GM12878 (cell line): Measurements from ENCODE around the gene CLCNKB. TPM values are rescaled to one million over a fixed set of nuclear protein-coding genes. Genes with fewer than 3 reads are reported as not detected.
A peak's percentile ranks its signal among the peaks of the same experiment; 100 is the strongest.

ENCODE experiments used
- ATAC-seq: fragments of 200-7000 bp; cut with Tn5 transposase; 3 replicates; pipeline ENCODE4 v1.9.1; 2020; ENCODE audit warnings: mild to moderate bottlenecking, moderate library complexity
- BruUV-seq: library from RNA; stranded (reverse); fragments of 400-500 nt; replicated peaks from 2 replicates; lab custom pipeline; 2021; lab: Mats Ljungman, UMichigan
- CTCF ChIA-PET: fragments of 300-600 bp; sonication (Branson Sonifier 250); formaldehyde crosslinking; extraction: SDS; loops from one replicate; lab custom pipeline; 2021; ENCODE audit warnings: inconsistent platforms; lab: Yijun Ruan, JAX
- POLR2A ChIA-PET: fragments of 350-600 bp; formaldehyde crosslinking; extraction: SDS; loops from one replicate; lab custom pipeline; 2021; ENCODE audit warnings: inconsistent platforms; lab: Charles Lee
- RAD21 ChIA-PET: fragments of 300-600 bp; sonication (Branson Sonifier 250); formaldehyde crosslinking; loops from one replicate; lab custom pipeline; 2023; ENCODE audit warnings: antibody characterized with exemption; ENCODE audit not compliant: unreplicated experiment; lab: Charles Lee
- SMC1A ChIA-PET: fragments of 300-600 bp; sonication (Branson Sonifier 250); formaldehyde crosslinking; loops from one replicate; lab custom pipeline; 2023; ENCODE audit not compliant: unreplicated experiment, uncharacterized antibody; lab: Charles Lee
- DNase-seq: peaks from one replicate; pipeline ENCODE4 v3.0.0-alpha.2; 2011; ENCODE audit warnings: low read depth, low spot score
- FAIRE-seq: peaks from 3 replicates; lab custom pipeline; 2011; peaks lifted over from hg19 to GRCh38; lab: Jason Lieb, UNC
- H2AFZ ChIP-seq: 2 replicates; pipeline ENCODE4 v1.6.0; 2011; ENCODE audit warnings: low read depth, low read length, control low read depth; ENCODE audit not compliant: control insufficient read depth
- H3K27ac ChIP-seq: 2 replicates; pipeline ENCODE4 v1.5.1; 2011; ENCODE audit warnings: control low read depth; ENCODE audit not compliant: control insufficient read depth, insufficient read depth
- H3K27me3 ChIP-seq, 2 experiments: replicated peaks in 1 of 2; 2 replicates each; pipeline versions ENCODE4 v1.6.0 to v1.6.1; 2011; ENCODE audit warnings: low read length in 1 of 2; ENCODE audit not compliant: control insufficient read depth in 2 of 2, insufficient read depth in 2 of 2
- H3K36me3 ChIP-seq, 2 experiments: 2 replicates each; pipeline ENCODE4 v1.5.1; 2011; ENCODE audit warnings: low read length in 1 of 2; ENCODE audit not compliant: control insufficient read depth in 2 of 2, insufficient read depth in 2 of 2
- H3K4me1 ChIP-seq: 2 replicates; pipeline ENCODE4 v1.6.1; 2011; ENCODE audit warnings: mild to moderate bottlenecking, low read length, moderate library complexity, mixed read lengths; ENCODE audit not compliant: control insufficient read depth, insufficient read depth
- H3K4me2 ChIP-seq: 2 replicates; pipeline ENCODE4 v1.6.0; 2011; ENCODE audit warnings: control low read depth; ENCODE audit not compliant: control insufficient read depth, insufficient read depth
- H3K4me3 ChIP-seq: fragments of 200-600 bp; sonication (generic); 2 replicates; pipeline ENCODE4 v1.5.1; 2016
- H3K79me2 ChIP-seq: 2 replicates; pipeline ENCODE4 v1.6.0; 2011; ENCODE audit warnings: low read length; ENCODE audit not compliant: control insufficient read depth, insufficient read depth
- H3K9ac ChIP-seq: 2 replicates; pipeline ENCODE4 v1.8.0; 2011; ENCODE audit warnings: low read length, control low read depth, mixed read lengths; ENCODE audit not compliant: control insufficient read depth, insufficient read depth
- H3K9me3 ChIP-seq: replicated peaks from 3 replicates; pipeline ENCODE4 v1.5.1; 2011; ENCODE audit warnings: mild to moderate bottlenecking, low read length; ENCODE audit not compliant: control insufficient read depth, insufficient read depth
- H4K20me1 ChIP-seq: 2 replicates; pipeline ENCODE4 v1.6.0; 2011; ENCODE audit not compliant: control insufficient read depth, insufficient read depth
- FOXK2 ChIP-seq: fragments of 450-650 bp; IDR thresholded peaks from 2 replicates; pipeline ENCODE4 v1.6.1; 2017; ENCODE audit warnings: mild to moderate bottlenecking, moderate library complexity
- MTA2 ChIP-seq: fragments of 450-650 bp; IDR thresholded peaks from 2 replicates; pipeline ENCODE4 v1.6.1; 2016; ENCODE audit warnings: low read depth, mild to moderate bottlenecking, moderate library complexity
- NFXL1 ChIP-seq: fragments of 450-650 bp; IDR thresholded peaks from 2 replicates; pipeline ENCODE4 v1.6.1; 2017; ENCODE audit warnings: antibody characterized with exemption, mild to moderate bottlenecking, borderline replicate concordance
- NFYA ChIP-seq: IDR thresholded peaks from 2 replicates; pipeline ENCODE4 v1.6.1; 2011; ENCODE audit warnings: low read depth, mild to moderate bottlenecking, low read length, improper control_type of control experiment, borderline replicate concordance
- NFYB ChIP-seq: IDR thresholded peaks from 2 replicates; pipeline ENCODE4 v1.6.1; 2011; ENCODE audit warnings: low read depth, mild to moderate bottlenecking, low read length, improper control_type of control experiment, moderate library complexity; ENCODE audit not compliant: insufficient read depth
- NR2C1 ChIP-seq: fragments of 450-650 bp; IDR thresholded peaks from 2 replicates; pipeline ENCODE4 v1.6.1; 2017; ENCODE audit warnings: antibody characterized with exemption, mild to moderate bottlenecking, moderate library complexity
- NR2F1 ChIP-seq: fragments of 450-650 bp; conservative IDR thresholded peaks from 2 replicates; pipeline ENCODE4 v1.6.1; 2017; ENCODE audit warnings: mild to moderate bottlenecking
- RAD51 ChIP-seq: fragments of 450-650 bp; IDR thresholded peaks from 2 replicates; pipeline ENCODE4 v1.6.1; 2016; ENCODE audit warnings: moderate library complexity, mild to moderate bottlenecking, inconsistent platforms
- RUNX3 ChIP-seq: IDR thresholded peaks from 2 replicates; pipeline ENCODE4 v1.6.1; 2012; ENCODE audit warnings: low read length, inconsistent platforms
- SIN3A ChIP-seq: IDR thresholded peaks from 2 replicates; pipeline ENCODE4 v1.6.1; 2012; ENCODE audit warnings: low read depth, low read length, improper control_type of control experiment
- SMARCA5 ChIP-seq: fragments of 450-650 bp; IDR thresholded peaks from 2 replicates; pipeline ENCODE4 v1.6.1; 2017; ENCODE audit warnings: mild to moderate bottlenecking
- SP1 ChIP-seq: IDR thresholded peaks from one replicate; pipeline ENCODE4 v1.6.1; 2011; ENCODE audit warnings: low read depth, low read length
- STAT1 ChIP-seq: fragments of 450-650 bp; conservative IDR thresholded peaks from 2 replicates; pipeline ENCODE4 v1.6.1; 2014; ENCODE audit warnings: antibody characterized with exemption, mild to moderate bottlenecking
- SUPT20H ChIP-seq: IDR thresholded peaks from 2 replicates; pipeline ENCODE4 v1.6.1; 2011; ENCODE audit warnings: low read depth, mild to moderate bottlenecking, low read length, moderate library complexity, borderline replicate concordance; ENCODE audit not compliant: control insufficient read depth
- YBX1 ChIP-seq: fragments of 450-650 bp; IDR thresholded peaks from 2 replicates; pipeline ENCODE4 v1.6.1; 2016; ENCODE audit warnings: antibody characterized with exemption
- WGBS: methylation state at CpG from one replicate; pipeline ENCODE4 v1.1.6; 2016; ENCODE audit warnings: low lambda C conversion rate; ENCODE audit not compliant: insufficient replicate concordance, insufficient coverage; ENCODE audit errors: missing lambda C conversion rate; 5-methylcytosine and 5-hydroxymethylcytosine counted together
- in situ Hi-C: fragments of 300-500 bp; cut with MboI; formaldehyde crosslinking; loops from 9 replicates; pipeline ENCODE4 v1.14.3; 2018; ENCODE audit warnings: mixed read lengths
- intact Hi-C: fragments of 100-400 bp; cut with micrococcal nuclease; formaldehyde crosslinking; loops from one replicate; pipeline ENCODE4 v1.14.2; 2022; ENCODE audit not compliant: unreplicated experiment
- polyA plus RNA-seq, 11 experiments: library from polyadenylated mRNA; depleted of rRNA in 4 of 11; unstranded in 6 of 11; stranded (reverse) in 5 of 11; fragments of >200 nt; fragmentation: Nextera tagmentation in 4 of 11; fragmentation: Illumina TruSeq in 1 of 11; extraction: Ambion mirVana in 4 of 11; extraction: Trizol in 1 of 11; gene quantifications; 1 replicate in 1 of 11; 2 replicates in 10 of 11; pipeline versions ENCODE4 v1.2.1 to v1.2.3, GENCODE V29; 2011 to 2016; ENCODE audit warnings: inconsistent platforms in 2 of 11, missing spikeins in 2 of 11, low read depth in 1 of 11
- total RNA-seq, 4 experiments: library from RNA; depleted of rRNA in 3 of 4; stranded (reverse); fragments of >200 nt in 3 of 4; fragmentation: Illumina TruSeq in 1 of 4; extraction: Trizol in 1 of 4; gene quantifications; 2 replicates each; pipeline versions ENCODE4 v1.2.1 to v1.2.3, GENCODE V29; 2013 to 2021
- TF ChIP-seq, protein P1 (sequence below): fragments of 450-650 bp; IDR thresholded peaks from 2 replicates; pipeline ENCODE4 v1.6.1; 2017; ENCODE audit warnings: mild to moderate bottlenecking, low read depth, inconsistent platforms; ENCODE audit not compliant: poor library complexity, severe bottlenecking
- TF ChIP-seq, protein P2 (sequence below): IDR thresholded peaks from 2 replicates; pipeline ENCODE4 v1.6.1; 2011; ENCODE audit warnings: low read depth, mild to moderate bottlenecking, low read length, moderate library complexity, borderline replicate concordance; ENCODE audit errors: extremely low read depth
- TF ChIP-seq, protein P3 (sequence below): fragments of 450-650 bp; formaldehyde crosslinking; IDR thresholded peaks from 2 replicates; pipeline ENCODE4 v1.5.0; 2022; ENCODE audit warnings: mild to moderate bottlenecking, missing genetic modification characterization

Gene CLCNKB
- total and polyA plus RNA-seq, 10 of the 15 experiments (the other 5 are each of a cell fraction or from before 2014, with no cell fraction given) = 0.05 TPM; not detected in 9

DNA sequence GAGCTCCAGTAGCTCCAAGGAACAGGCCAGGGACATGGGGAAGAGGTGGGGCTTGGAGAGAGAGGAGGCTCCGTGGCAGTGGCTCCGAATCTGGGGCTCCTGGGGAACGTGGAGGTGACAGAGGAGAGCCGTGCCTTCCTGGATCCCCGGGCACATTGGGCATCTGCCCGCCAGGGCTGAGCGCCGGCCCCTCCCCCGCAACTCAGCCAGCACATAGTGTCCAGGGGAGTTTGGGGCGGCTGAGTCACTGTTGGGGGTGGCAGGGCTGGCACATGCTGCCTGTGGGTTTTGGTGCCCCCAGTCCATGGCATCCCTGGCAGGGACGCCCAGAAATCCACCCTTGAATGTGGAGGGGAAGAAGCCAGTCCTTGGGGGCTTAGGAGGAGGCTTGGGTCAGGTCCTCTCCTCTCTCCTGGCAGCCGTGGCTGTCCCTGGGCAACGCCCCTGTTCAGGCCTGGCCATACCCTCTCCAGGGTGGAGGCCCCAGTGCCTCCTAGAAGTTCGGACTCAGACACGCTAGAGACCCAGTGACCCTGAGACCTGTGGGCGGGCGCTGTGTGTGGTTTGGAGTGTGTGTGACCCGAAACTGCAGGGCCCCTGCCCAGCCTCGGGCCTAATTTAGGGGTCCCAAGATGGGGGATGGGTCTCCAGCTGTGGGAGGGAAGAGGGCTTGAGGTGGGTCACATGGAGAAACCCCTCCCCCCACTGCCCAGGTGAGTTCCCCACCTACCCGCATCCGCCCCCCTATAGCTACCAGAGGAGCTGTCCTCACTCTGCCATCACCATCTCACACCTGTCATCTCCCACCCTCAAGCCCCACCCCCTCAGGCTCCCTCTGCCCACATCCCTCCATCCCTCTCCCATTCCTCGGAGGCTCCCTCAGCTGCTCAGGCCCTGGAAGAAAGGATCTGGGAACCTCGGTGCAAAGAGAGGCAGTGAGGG lies 27.4 kb upstream of the CLCNKB start:
- intact Hi-C loops (no loop called here), in situ Hi-C loops (no loop called here)
- H3K4me1 ChIP-seq = peaks cover 33% of the 10 kb centered on the region
- SMC1A ChIA-PET = no interaction called here
- no peak overlapping the region for H3K4me3 ChIP-seq
- FAIRE-seq = no peak
- H3K79me2 ChIP-seq = no peaks in the 10 kb centered on the region
- H2AFZ ChIP-seq = no peak overlapping the region
- BruUV-seq = no TSS peak
- CTCF ChIA-PET = interaction anchor here (1.3 to 6.4 kb wide), 2 partner anchors 8 to 39 kb away, joined by 3 to 36 read pairs; no protein-coding TSS in a partner anchor
- no peak overlapping the region for H3K9ac ChIP-seq
- H3K9me3 ChIP-seq = no peaks in the 10 kb centered on the region
- POLR2A ChIA-PET = interaction anchor here (0.6 kb wide), 3 partner anchors 11 to 600 kb away, joined by 3 to 7 read pairs (median 5); no protein-coding TSS in a partner anchor
- ATAC-seq = 0 out of 3 replicates have a peak, but pooled peaks have one; percentile 10
- H3K27ac ChIP-seq = no peak overlapping the region
- DNase-seq = no peak
- RAD21 ChIA-PET = interaction anchor here (1.0 kb wide), 1 partner anchor 41 kb away, joined by 5 read pairs; no protein-coding TSS in a partner anchor
- WGBS = 32% methylated on average over 21 of the region's 23 CpGs
- H3K4me2 ChIP-seq = peak overlapping the region; percentile 25; the same call in 1 of the 2 replicates
- no peaks in the 10 kb centered on the region for H4K20me1 ChIP-seq
- no peaks in the 10 kb centered on the region; a peak in 1 of 4 replicates for H3K27me3 ChIP-seq
- H3K36me3 ChIP-seq = no peaks in the 10 kb centered on the region
- no peak for TF ChIP-seq SMARCA5
- TF ChIP-seq, protein P1, sequence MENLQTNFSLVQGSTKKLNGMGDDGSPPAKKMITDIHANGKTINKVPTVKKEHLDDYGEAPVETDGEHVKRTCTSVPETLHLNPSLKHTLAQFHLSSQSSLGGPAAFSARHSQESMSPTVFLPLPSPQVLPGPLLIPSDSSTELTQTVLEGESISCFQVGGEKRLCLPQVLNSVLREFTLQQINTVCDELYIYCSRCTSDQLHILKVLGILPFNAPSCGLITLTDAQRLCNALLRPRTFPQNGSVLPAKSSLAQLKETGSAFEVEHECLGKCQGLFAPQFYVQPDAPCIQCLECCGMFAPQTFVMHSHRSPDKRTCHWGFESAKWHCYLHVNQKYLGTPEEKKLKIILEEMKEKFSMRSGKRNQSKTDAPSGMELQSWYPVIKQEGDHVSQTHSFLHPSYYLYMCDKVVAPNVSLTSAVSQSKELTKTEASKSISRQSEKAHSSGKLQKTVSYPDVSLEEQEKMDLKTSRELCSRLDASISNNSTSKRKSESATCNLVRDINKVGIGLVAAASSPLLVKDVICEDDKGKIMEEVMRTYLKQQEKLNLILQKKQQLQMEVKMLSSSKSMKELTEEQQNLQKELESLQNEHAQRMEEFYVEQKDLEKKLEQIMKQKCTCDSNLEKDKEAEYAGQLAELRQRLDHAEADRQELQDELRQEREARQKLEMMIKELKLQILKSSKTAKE = no peak
- no peak for TF ChIP-seq RAD51
- no peak for TF ChIP-seq FOXK2
- peak; percentile 89 for TF ChIP-seq NR2F1
- no peak for TF ChIP-seq NFXL1
- TF ChIP-seq NFYB = no peak
- TF ChIP-seq NR2C1 = 0 out of 2 replicates have a peak, but pooled peaks have one; percentile 23
- TF ChIP-seq, protein P2, sequence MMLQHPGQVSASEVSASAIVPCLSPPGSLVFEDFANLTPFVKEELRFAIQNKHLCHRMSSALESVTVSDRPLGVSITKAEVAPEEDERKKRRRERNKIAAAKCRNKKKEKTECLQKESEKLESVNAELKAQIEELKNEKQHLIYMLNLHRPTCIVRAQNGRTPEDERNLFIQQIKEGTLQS = no peak
- TF ChIP-seq SP1 = peak; percentile 29
- peak; percentile 33; the same call in 1 of the 2 replicates for TF ChIP-seq MTA2
- TF ChIP-seq RUNX3 = peak; percentile 62
- TF ChIP-seq, protein P3, sequence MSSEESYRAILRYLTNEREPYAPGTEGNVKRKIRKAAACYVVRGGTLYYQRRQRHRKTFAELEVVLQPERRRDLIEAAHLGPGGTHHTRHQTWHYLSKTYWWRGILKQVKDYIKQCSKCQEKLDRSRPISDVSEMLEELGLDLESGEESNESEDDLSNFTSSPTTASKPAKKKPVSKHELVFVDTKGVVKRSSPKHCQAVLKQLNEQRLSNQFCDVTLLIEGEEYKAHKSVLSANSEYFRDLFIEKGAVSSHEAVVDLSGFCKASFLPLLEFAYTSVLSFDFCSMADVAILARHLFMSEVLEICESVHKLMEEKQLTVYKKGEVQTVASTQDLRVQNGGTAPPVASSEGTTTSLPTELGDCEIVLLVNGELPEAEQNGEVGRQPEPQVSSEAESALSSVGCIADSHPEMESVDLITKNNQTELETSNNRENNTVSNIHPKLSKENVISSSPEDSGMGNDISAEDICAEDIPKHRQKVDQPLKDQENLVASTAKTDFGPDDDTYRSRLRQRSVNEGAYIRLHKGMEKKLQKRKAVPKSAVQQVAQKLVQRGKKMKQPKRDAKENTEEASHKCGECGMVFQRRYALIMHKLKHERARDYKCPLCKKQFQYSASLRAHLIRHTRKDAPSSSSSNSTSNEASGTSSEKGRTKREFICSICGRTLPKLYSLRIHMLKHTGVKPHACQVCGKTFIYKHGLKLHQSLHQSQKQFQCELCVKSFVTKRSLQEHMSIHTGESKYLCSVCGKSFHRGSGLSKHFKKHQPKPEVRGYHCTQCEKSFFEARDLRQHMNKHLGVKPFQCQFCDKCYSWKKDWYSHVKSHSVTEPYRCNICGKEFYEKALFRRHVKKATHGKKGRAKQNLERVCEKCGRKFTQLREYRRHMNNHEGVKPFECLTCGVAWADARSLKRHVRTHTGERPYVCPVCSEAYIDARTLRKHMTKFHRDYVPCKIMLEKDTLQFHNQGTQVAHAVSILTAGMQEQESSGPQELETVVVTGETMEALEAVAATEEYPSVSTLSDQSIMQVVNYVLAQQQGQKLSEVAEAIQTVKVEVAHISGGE (CRISPR knock-in tag) = no peak
- no peak for TF ChIP-seq NFYA
- TF ChIP-seq SIN3A = no peak
- no peak for TF ChIP-seq SUPT20H
- TF ChIP-seq STAT1 = no peak
- TF ChIP-seq YBX1 = no peak
